CD4-positive, alpha-beta T cell treated with Interleukin-17A for 4 hours (primary cell): Measurements from ENCODE around the gene CDK4.
"Not testable (repeated sequence)": the region's sequence is repeated elsewhere in the genome, so short reads cannot be mapped to it uniquely, and the experiment has no call there.

Experiments
- DNase-seq: peaks from one replicate; pipeline ENCODE4 v3.0.0-alpha.2; 2020; ENCODE audit warnings: mixed read lengths

Gene CDK4

GRCh38 chr12:57751788-57752667 is at the start of gene CDK4:
Gene CDK4 (minus strand): TSS chr12:57752310. CDS start chr12:57751717, 593 bp downstream.
- peak; percentile 98 for DNase-seq

GRCh38 chr12:57800965-57801364 is 48.9 kb upstream of the CDK4 start:
- DNase-seq, result no peak

GRCh38 chr12:57797933-57798332 is 45.8 kb upstream of the CDK4 start:
- DNase-seq, result no peak

GRCh38 chr12:57796996-57797395 is 44.9 kb upstream of the CDK4 start:
- no peak for DNase-seq

GRCh38 chr12:57795354-57795753 is 43.2 kb upstream of the CDK4 start:
- no peak for DNase-seq

GRCh38 chr12:57793920-57794319 is 41.8 kb upstream of the CDK4 start:
- no peak for DNase-seq

- DNase-seq, result no peak
Observed at GRCh38 chr12:57783861-57784260, 31.8 kb upstream of the CDK4 start.

GRCh38 chr12:57783466-57783801 is 31.3 kb upstream of the CDK4 start:
- DNase-seq, result no peak

GRCh38 chr12:57782608-57783465 is 30.7 kb upstream of the CDK4 start, which contains the start of gene TSFM:
Gene TSFM (plus strand): TSS chr12:57782787. CDS start chr12:57782802, 15 bp downstream.
- peak; percentile 99 for DNase-seq

- no peak for DNase-seq
Observed at GRCh38 chr12:57782243-57782607, 30.1 kb upstream of the CDK4 start.

- DNase-seq, result no peak
Observed at GRCh38 chr12:57781801-57782200, 29.7 kb upstream of the CDK4 start.

- no peak for DNase-seq
Observed at GRCh38 chr12:57781244-57781643, 29.1 kb upstream of the CDK4 start.

- no peak for DNase-seq
Observed at GRCh38 chr12:57780284-57780897, 28.3 kb upstream of the CDK4 start.

- DNase-seq, result no peak
Observed at GRCh38 chr12:57779736-57780135, 27.6 kb upstream of the CDK4 start.

GRCh38 chr12:57777911-57778310 is 25.8 kb upstream of the CDK4 start:
- DNase-seq, result no peak

GRCh38 chr12:57777367-57777766 is 25.3 kb upstream of the CDK4 start:
- DNase-seq, result no peak

- DNase-seq, result no peak
Observed at GRCh38 chr12:57776247-57776587, 24.1 kb upstream of the CDK4 start.

GRCh38 chr12:57775563-57776246 is 23.6 kb upstream of the CDK4 start:
- DNase-seq, result no peak

- DNase-seq, result no peak
Observed at GRCh38 chr12:57775044-57775443, 22.9 kb upstream of the CDK4 start.

GRCh38 chr12:57774634-57775033 is 22.5 kb upstream of the CDK4 start:
- DNase-seq, result not testable (repeated sequence)

- DNase-seq, result peak; percentile 52
Observed at GRCh38 chr12:57772429-57773322, 20.6 kb upstream of the CDK4 start, which contains the start of gene EEF1AKMT3. Gene EEF1AKMT3 (plus strand): TSS chr12:57772614. CDS start chr12:57772725, 111 bp downstream.
